ENCODE measurements around the gene MRM3. TPM values are rescaled to one million over a fixed set of nuclear protein-coding genes. Genes with fewer than 3 reads are reported as not detected.

MRM3 gene
- 7.2 to 8.5 TPM (median 7.3 TPM) in 3 replicates for total RNA-seq
- long read RNA-seq, transcript MRM3-201 (4 exons, 1,809 nt), result major isoform, 10 of 14 reads
- long read RNA-seq, partial matches to known transcripts, result 0 of 14 reads
- long read RNA-seq, other reads (novel, unspliced or antisense), result 0 of 14 reads

- peaks cover 5% of the 10 kb centered on the region for H3K36me3 Mint-ChIP-seq (ENCODE audit: low read depth)
- peaks cover 26% of the 10 kb centered on the region for H3K4me1 Mint-ChIP-seq (ENCODE audit: low read depth)
- no peak for DNase-seq (ENCODE audit: low spot score)
- peak; percentile 54 for TF ChIP-seq CTCF (IDR thresholded peaks at IDR 0.05)
- H3K27me3 Mint-ChIP-seq (ENCODE audit: low read depth), result no peaks in the 10 kb centered on the region
- peak within 1 kb of the TSS; percentile 97 for H3K4me3 Mint-ChIP-seq (ENCODE audit: unreplicated experiment)
- H3K9me3 Mint-ChIP-seq (ENCODE audit: low read depth), result no peaks in the 10 kb centered on the region
- peak within 1 kb of the TSS; percentile 99 for H3K27ac Mint-ChIP-seq (ENCODE audit: unreplicated experiment)
Observed at GRCh38 chr17:781805-782731, at the start of gene MRM3, which contains the start of gene GLOD4. Gene MRM3, plus strand, starts transcription at chr17:782353. Its CDS starts 26 bp downstream, at chr17:782379. Gene GLOD4, minus strand, starts transcription at chr17:782280. Its CDS starts 25 bp downstream, at chr17:782255.

- no peak for TF ChIP-seq CTCF (IDR thresholded peaks at IDR 0.05)
- Mint-ChIP-seq H3K27ac (ENCODE audit: unreplicated experiment) (peak overlapping the region; percentile 82), H3K36me3 (ENCODE audit: low read depth) (peaks cover 8% of the 10 kb centered on the region), H3K9me3 (ENCODE audit: low read depth) (no peaks in the 10 kb centered on the region), H3K4me3 (ENCODE audit: unreplicated experiment) (peak overlapping the region; percentile 88), H3K4me1 (ENCODE audit: low read depth) (peaks cover 27% of the 10 kb centered on the region), H3K27me3 (ENCODE audit: low read depth) (no peaks in the 10 kb centered on the region)
- no peak for DNase-seq (ENCODE audit: low spot score)
Observed at GRCh38 chr17:732902-733720, 49.0 kb upstream of the MRM3 start.

- Mint-ChIP-seq H3K36me3 (ENCODE audit: low read depth) (peaks cover 12% of the 10 kb centered on the region), H3K27me3 (ENCODE audit: low read depth) (no peaks in the 10 kb centered on the region)
Observed at GRCh38 chr17:733743-734142, 48.4 kb upstream of the MRM3 start.

GRCh38 chr17:737561-738113 lies 44.5 kb upstream of the MRM3 start:
- DNase-seq (ENCODE audit: low spot score), result no peak
- TF ChIP-seq CTCF (IDR thresholded peaks at IDR 0.05), result no peak
- Mint-ChIP-seq H3K27ac (ENCODE audit: unreplicated experiment) (no peak overlapping the region), H3K36me3 (ENCODE audit: low read depth) (peaks cover 22% of the 10 kb centered on the region), H3K4me3 (ENCODE audit: unreplicated experiment) (no peak overlapping the region), H3K4me1 (ENCODE audit: low read depth) (peaks cover 14% of the 10 kb centered on the region), H3K9me3 (ENCODE audit: low read depth) (no peaks in the 10 kb centered on the region), H3K27me3 (ENCODE audit: low read depth) (no peaks in the 10 kb centered on the region)

More at GRCh38 chr17:733743-734142, 48.4 kb upstream of the MRM3 start:
- H3K4me1 Mint-ChIP-seq (ENCODE audit: low read depth), result peaks cover 27% of the 10 kb centered on the region
- DNase-seq (ENCODE audit: low spot score), result no peak
- no peaks in the 10 kb centered on the region for H3K9me3 Mint-ChIP-seq (ENCODE audit: low read depth)
- H3K4me3 Mint-ChIP-seq (ENCODE audit: unreplicated experiment), result peak overlapping the region; percentile 88
- H3K27ac Mint-ChIP-seq (ENCODE audit: unreplicated experiment), result peak overlapping the region; percentile 67
- TF ChIP-seq CTCF (IDR thresholded peaks at IDR 0.05), result no peak

All from chondrocyte (in vitro differentiated cells).